AG09309 (cell line): ENCODE data around the gene ARL1.
"Not testable (repeated sequence)": the region's sequence is repeated elsewhere in the genome, so short reads cannot be mapped to it uniquely, and the experiment has no call there.

ENCODE experiments used
- DNase-seq: peaks from one replicate; pipeline ENCODE4 v3.0.0-alpha.2; 2010; ENCODE audit warnings: low read depth
- H3K4me3 ChIP-seq: 2 replicates; pipeline ENCODE4 v1.5.1; 2011; ENCODE audit warnings: mild to moderate bottlenecking, low read depth, low read length, moderate library complexity; ENCODE audit not compliant: control insufficient read depth
- CTCF ChIP-seq: IDR thresholded peaks from 2 replicates; pipeline ENCODE4 v1.5.1; 2011; ENCODE audit warnings: mild to moderate bottlenecking, low read depth, low read length, inconsistent platforms; ENCODE audit not compliant: insufficient read depth, control insufficient read depth; ENCODE audit errors: missing control alignments

ARL1 gene

GRCh38 chr12:101424620-101425019 lies 17.0 kb upstream of the ARL1 start:
- no peak for TF ChIP-seq CTCF
- no peak overlapping the region for H3K4me3 ChIP-seq
- no peak for DNase-seq

GRCh38 chr12:101422066-101422465 lies 14.5 kb upstream of the ARL1 start:
- not testable (repeated sequence) for H3K4me3 ChIP-seq, DNase-seq

- no peak for TF ChIP-seq CTCF
- no peak for DNase-seq
- no peak overlapping the region for H3K4me3 ChIP-seq
Measured at GRCh38 chr12:101415228-101415627, 7.7 kb upstream of the ARL1 start.

- DNase-seq, result peak; percentile 29
- no peak overlapping the region for H3K4me3 ChIP-seq
- TF ChIP-seq CTCF, result peak; percentile 46
Measured at GRCh38 chr12:101414533-101415119, 7.1 kb upstream of the ARL1 start.

- H3K4me3 ChIP-seq, result not testable (repeated sequence)
Measured at GRCh38 chr12:101410169-101410568, 2.6 kb upstream of the ARL1 start.

GRCh38 chr12:101407049-101407435 lies 530 bp downstream of the ARL1 start:
- no peak for TF ChIP-seq CTCF

More at GRCh38 chr12:101410169-101410568, 2.6 kb upstream of the ARL1 start:
- DNase-seq, result not testable (repeated sequence)

GRCh38 chr12:101391181-101391580 lies 16.4 kb downstream of the ARL1 start:
- H3K4me3 ChIP-seq, DNase-seq: not testable (repeated sequence)

More at GRCh38 chr12:101407049-101407435, 530 bp downstream of the ARL1 start:
- H3K4me3 ChIP-seq, result peak overlapping the region; percentile 69
- no peak for DNase-seq

- no peak overlapping the region for H3K4me3 ChIP-seq
Measured at GRCh38 chr12:101379149-101379548, 28.4 kb downstream of the ARL1 start.

More at GRCh38 chr12:101379149-101379548, 28.4 kb downstream of the ARL1 start:
- no peak for DNase-seq
- TF ChIP-seq CTCF, result no peak
